GM13977 (cell line): Measurements from ENCODE around the gene MEGF11.
"Not testable (repeated sequence)": the region's sequence is repeated elsewhere in the genome, so short reads cannot be mapped to it uniquely, and the experiment has no call there.

Experiments
- DNase-seq: peaks from one replicate; pipeline ENCODE4 v3.0.0; 2012; ENCODE audit warnings: low spot score
- in situ Hi-C: fragments of 300-500 bp; cut with MboI; formaldehyde crosslinking; loops from one replicate; pipeline ENCODE4 v1.12.0; 2022; ENCODE audit warnings: low sequenced_read_pairs, low pct_unique_long_range_greater_than_20kb, mixed read lengths, inconsistent platforms; ENCODE audit not compliant: unreplicated experiment
- TF ChIP-seq, protein P1 (sequence below): IDR thresholded peaks from 2 replicates; pipeline ENCODE4 v1.5.1; 2012; ENCODE audit warnings: mild to moderate bottlenecking, control low read depth; ENCODE audit not compliant: insufficient read depth; ENCODE audit errors: extremely low read depth, missing control alignments

The MEGF11 gene

DNA sequence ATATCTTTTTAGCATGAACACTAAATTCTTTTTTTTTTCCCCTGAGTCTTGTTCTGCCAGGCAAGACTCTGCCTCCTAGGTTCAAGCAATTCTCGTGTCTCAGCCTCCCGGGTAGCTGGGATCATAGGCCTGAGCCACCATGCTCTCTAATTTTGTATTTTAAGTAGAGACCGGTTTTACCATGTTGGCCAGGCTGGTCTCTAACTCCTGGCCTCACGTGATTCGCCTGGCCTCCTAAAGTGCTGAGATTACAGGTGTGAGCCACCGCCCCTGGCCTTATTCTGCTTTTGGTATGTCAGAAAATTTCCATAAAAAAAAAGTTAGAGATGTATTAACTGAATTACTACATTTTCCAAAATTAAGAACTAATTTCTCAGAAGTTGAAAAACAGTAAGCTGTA, 370.0 kb downstream of the MEGF11 start:
- in situ Hi-C loops = no loop called here
- no peak for DNase-seq
- TF ChIP-seq, protein P1, sequence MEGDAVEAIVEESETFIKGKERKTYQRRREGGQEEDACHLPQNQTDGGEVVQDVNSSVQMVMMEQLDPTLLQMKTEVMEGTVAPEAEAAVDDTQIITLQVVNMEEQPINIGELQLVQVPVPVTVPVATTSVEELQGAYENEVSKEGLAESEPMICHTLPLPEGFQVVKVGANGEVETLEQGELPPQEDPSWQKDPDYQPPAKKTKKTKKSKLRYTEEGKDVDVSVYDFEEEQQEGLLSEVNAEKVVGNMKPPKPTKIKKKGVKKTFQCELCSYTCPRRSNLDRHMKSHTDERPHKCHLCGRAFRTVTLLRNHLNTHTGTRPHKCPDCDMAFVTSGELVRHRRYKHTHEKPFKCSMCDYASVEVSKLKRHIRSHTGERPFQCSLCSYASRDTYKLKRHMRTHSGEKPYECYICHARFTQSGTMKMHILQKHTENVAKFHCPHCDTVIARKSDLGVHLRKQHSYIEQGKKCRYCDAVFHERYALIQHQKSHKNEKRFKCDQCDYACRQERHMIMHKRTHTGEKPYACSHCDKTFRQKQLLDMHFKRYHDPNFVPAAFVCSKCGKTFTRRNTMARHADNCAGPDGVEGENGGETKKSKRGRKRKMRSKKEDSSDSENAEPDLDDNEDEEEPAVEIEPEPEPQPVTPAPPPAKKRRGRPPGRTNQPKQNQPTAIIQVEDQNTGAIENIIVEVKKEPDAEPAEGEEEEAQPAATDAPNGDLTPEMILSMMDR = no peak

DNA sequence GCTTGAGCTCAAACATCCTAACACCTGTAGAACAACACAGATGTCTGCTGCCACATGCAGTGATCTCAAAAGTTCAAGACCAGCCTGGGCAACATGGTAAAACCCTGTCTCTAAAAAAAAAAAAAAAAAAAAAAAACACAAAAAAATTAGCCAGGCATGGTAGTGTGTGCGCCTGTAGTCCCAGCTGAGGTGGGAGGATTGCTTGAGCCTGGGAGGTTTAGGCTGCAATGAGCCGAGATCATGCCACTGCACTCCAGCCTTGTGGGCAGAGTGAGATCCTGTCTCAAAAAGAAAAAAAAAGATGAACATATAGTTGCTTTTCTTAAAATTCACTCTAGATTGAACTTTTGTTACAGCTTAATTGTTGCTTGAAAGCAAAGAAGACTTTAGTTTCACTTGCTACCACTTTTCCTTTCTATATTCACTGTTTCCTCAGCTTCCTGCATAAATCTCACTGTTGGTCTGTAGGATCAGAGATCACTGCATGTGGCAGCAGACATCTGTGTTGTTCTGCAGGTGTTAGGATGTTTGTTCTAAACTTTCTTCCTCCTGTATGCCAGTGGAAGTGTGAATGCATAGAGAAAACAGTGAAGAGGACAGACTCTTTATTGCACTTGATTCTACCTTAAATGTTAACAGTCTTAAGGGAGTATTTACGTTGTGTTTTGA, 371.6 kb downstream of the MEGF11 start:
- DNase-seq = no peak
- TF ChIP-seq, protein P1 = no peak
- in situ Hi-C loops = no loop called here

DNA sequence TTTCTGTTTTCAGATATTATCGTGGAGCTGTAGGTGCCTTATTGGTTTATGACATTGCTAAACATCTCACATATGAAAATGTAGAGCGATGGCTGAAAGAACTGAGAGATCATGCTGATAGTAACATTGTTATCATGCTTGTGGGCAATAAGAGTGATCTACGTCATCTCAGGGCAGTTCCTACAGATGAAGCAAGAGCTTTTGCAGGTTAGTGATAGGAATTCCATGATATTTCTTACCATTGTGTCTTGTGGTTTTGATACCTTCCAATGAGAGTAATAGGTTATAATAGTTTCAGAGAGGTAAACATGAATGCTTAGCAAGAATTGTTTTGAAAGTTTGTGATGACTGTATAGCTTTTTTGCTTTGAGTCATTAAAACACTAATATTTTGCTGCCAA, 375.8 kb downstream of the MEGF11 start:
- in situ Hi-C loops = no loop called here
- TF ChIP-seq, protein P1 = no peak
- DNase-seq = no peak

DNA sequence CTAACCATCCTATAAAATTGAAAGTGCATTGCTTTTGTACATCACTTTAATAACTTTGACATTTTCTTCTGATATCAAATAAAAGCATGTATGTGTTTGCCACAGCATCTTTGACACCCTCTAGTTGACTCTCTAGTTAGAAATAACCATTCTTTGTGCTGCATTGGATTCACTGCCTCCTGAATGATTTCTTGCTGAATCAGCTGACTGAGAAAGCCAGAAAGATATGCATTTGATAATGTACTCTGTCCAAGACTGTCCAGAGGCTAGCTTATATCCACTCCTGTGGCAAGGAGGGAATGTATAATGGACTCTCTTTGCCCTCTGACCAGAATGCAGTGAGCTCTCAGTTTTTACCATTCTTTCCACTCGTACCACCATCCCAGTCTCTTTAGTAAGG, 378.1 kb downstream of the MEGF11 start:
- in situ Hi-C loops = no loop called here
- TF ChIP-seq, protein P1 = no peak
- no peak for DNase-seq

DNA sequence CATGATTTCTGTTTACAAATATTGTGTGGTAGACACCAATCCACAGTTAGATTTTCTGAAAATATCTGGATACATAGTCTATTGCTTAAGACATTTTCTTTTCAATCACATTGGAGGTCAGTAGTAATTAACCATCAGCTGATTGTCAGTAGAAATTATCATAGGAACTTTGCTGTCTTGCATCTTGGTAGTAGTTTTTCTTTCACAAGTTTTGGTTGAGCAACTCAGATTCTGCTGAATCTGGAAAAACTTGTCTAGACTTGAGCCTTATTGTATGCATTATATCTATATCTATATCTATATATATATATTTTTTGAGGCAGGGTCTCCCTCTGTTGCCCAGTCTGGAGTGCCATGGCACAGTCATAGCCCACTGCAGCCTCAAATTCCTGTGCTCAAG, 380.3 kb downstream of the MEGF11 start:
- TF ChIP-seq, protein P1 = no peak
- in situ Hi-C loops = no loop called here

DNA sequence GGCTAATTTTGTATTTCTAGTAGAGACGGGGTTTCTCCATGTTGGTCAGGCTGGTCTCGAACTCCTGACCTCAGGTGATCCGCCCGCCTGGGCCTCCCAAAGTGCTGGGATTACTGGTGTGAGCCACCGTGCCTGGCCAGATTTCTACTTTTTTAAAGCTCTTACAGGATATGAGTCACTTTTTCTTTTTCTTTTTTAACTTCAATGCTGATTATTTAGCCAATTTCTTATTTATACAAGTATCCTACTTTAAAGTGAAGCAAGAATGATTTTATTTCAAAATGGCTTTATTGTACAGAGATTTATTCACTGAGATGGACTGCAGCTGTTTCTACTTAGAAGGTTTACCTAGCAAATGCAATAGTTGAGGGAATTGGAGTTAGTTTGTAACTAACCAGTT, 381.0 kb downstream of the MEGF11 start:
- in situ Hi-C loops = not testable (repeated sequence)

More for the DNA sequence above, 380.3 kb downstream of the MEGF11 start:
- DNase-seq = no peak

GRCh38 chr15:65871886-65872285, 381.7 kb downstream of the MEGF11 start:
- in situ Hi-C loops, DNase-seq: not testable (repeated sequence)

More for the DNA sequence above, 381.0 kb downstream of the MEGF11 start:
- DNase-seq = not testable (repeated sequence)
